Right atrium auricular region (tissue), 2 donors: ENCODE measurements around the gene ZNF197. TPM values are rescaled to one million over a fixed set of nuclear protein-coding genes. Genes with fewer than 3 reads are reported as not detected.

Source experiments
- DNase-seq: peaks from one replicate; pipeline ENCODE4 v3.0.0-alpha.2; 2019; ENCODE audit warnings: low spot score
- H3K27ac ChIP-seq, 2 donors: fragments of 200-600 bp; sonication (generic); 1 replicate in 1 of 2; 2 replicates in 1 of 2; pipeline ENCODE4 v1.5.1; 2016 to 2019
- H3K27me3 ChIP-seq, 2 donors: fragments of 200-600 bp; sonication (generic); one replicate each; pipeline versions ENCODE4 v1.5.1 to v1.6.0; 2017 to 2019
- H3K36me3 ChIP-seq: fragments of 200-600 bp; sonication (generic); one replicate; pipeline ENCODE4 v1.5.1; 2016
- H3K4me1 ChIP-seq, 2 donors: fragments of 200-600 bp; sonication (generic); one replicate each; pipeline versions ENCODE4 v1.5.1 to v1.6.0; 2017 to 2019
- H3K4me3 ChIP-seq, 2 donors: fragments of 200-600 bp; sonication (generic); 1 replicate in 1 of 2; 2 replicates in 1 of 2; pipeline ENCODE4 v1.5.1; 2017 to 2019; ENCODE audit warnings: mild to moderate bottlenecking in 1 of 2, moderate library complexity in 1 of 2
- H3K9me3 ChIP-seq, 2 donors: fragments of 200-600 bp; sonication (generic); one replicate each; pipeline ENCODE4 v1.5.1; 2019
- total RNA-seq, 2 donors: library from RNA; depleted of rRNA; stranded (reverse); fragments of >200 nt; gene quantifications; one replicate each; pipeline ENCODE4 v1.1.0, GENCODE V29; 2016
- TF ChIP-seq, protein P1 (sequence below), 2 donors: fragments of 200-600 bp; sonication (generic); IDR thresholded peaks; one replicate each; pipeline ENCODE4 v1.5.1; 2019; ENCODE audit warnings: antibody characterized with exemption in 2 of 2

The ZNF197 gene
- total RNA-seq, 2 donors from 2014 or later = 11.8 to 12.3 TPM

DNA sequence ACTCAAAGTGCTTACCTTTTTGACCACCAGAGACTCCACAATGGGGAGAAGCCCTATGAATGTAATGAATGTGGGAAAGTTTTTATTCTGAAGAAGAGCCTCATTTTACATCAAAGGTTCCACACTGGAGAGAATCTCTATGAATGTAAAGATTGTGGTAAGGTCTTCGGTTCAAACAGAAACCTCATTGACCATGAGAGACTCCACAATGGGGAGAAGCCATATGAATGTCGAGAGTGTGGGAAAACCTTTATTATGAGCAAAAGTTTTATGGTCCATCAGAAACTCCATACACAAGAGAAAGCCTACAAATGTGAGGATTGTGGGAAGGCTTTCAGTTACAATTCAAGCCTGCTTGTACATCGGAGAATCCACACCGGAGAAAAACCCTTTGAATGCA is 18.2 kb downstream of the ZNF197 start:
- H3K4me3 ChIP-seq = no peak overlapping the region
- H3K9me3 ChIP-seq = peaks cover 0 to 34% of the 10 kb centered on the region in 2 donors
- H3K27me3 ChIP-seq = no peaks in the 10 kb centered on the region
- peaks cover 0 to under 1% of the 10 kb centered on the region in 2 donors for H3K4me1 ChIP-seq
- H3K36me3 ChIP-seq = peaks cover 55% of the 10 kb centered on the region
- no peak for DNase-seq
- TF ChIP-seq, protein P1, sequence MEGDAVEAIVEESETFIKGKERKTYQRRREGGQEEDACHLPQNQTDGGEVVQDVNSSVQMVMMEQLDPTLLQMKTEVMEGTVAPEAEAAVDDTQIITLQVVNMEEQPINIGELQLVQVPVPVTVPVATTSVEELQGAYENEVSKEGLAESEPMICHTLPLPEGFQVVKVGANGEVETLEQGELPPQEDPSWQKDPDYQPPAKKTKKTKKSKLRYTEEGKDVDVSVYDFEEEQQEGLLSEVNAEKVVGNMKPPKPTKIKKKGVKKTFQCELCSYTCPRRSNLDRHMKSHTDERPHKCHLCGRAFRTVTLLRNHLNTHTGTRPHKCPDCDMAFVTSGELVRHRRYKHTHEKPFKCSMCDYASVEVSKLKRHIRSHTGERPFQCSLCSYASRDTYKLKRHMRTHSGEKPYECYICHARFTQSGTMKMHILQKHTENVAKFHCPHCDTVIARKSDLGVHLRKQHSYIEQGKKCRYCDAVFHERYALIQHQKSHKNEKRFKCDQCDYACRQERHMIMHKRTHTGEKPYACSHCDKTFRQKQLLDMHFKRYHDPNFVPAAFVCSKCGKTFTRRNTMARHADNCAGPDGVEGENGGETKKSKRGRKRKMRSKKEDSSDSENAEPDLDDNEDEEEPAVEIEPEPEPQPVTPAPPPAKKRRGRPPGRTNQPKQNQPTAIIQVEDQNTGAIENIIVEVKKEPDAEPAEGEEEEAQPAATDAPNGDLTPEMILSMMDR (IDR thresholded peaks at IDR 0.05) = no peak
- no peak overlapping the region for H3K27ac ChIP-seq

DNA sequence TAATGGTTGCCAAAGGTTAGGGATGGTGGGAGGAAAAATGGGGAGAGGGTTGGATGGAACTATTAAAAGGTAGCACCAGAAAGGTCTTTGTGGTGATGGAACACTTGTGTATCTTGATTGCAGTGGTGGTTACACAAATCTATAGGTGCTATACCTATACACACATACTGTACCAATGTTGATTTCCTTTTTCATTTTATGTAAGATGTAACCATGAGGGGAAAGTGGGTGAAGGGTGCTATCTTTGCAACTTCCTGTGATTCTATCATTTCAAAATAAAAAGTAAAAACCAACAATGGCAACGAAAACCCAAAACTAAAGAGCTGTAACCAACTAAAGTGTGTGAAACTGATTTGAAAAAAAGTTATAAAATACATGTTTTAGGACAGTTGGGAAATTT is 22.9 kb downstream of the ZNF197 start:
- no peaks in the 10 kb centered on the region for H3K27me3 ChIP-seq
- peaks cover 0 to 15% of the 10 kb centered on the region in 2 donors for H3K4me1 ChIP-seq
- TF ChIP-seq, protein P1 (IDR thresholded peaks at IDR 0.05) = no peak
- no peak for DNase-seq
- H3K27ac ChIP-seq = no peak overlapping the region
- peaks cover 27% of the 10 kb centered on the region for H3K36me3 ChIP-seq
- H3K4me3 ChIP-seq = no peak overlapping the region
- peaks cover 0 to 11% of the 10 kb centered on the region in 2 donors for H3K9me3 ChIP-seq

DNA sequence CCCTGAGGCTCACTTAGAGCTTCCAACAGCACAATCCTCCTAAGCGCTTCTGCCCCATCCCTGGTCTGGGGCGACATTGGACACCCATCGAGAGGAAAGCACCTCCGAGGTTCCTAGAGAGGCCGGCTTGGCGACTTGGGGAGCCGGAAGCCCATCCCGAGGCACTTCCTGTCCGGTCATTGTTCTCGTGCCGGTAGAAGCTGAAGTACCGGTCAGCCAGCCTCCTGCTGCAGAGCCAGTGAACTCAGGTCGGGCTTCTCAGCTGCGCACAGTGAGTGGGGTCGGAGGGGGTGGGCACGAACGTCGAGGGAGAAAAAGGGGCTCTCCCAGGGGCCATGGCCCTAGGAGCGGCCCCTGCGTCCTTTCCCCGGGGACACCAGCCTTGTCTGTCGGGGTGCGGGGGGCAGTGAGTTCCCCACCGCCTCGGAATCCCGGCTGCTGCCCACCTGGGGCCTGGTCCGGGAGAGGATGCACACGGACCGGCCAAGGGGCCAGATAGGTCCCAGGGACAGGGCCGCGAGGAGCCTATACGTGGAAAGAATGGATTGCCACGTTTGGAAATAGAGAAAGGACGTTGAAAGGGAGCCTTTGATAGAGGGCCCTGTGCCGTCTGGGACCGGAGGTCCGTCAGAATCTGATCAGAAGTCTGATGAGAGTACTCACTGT is 23.9 kb downstream of the ZNF197 start, which contains the start of gene ZNF35:
ZNF35 (plus strand) TSS at position 169 of the 666 bp plus-strand sequence. CDS start 2,336 bp downstream, outside the sequence.
- TF ChIP-seq, protein P1 (IDR thresholded peaks at IDR 0.05) = peak in 1 of 2 donors; percentile 12
- peaks cover 27% of the 10 kb centered on the region for H3K36me3 ChIP-seq
- H3K27ac ChIP-seq = peak within 1 kb of the TSS; percentile 52 to 79
- peak; percentile 83 for DNase-seq
- no peaks in the 10 kb centered on the region for H3K27me3 ChIP-seq
- peaks cover 0 to 15% of the 10 kb centered on the region in 2 donors for H3K4me1 ChIP-seq
- H3K4me3 ChIP-seq = peak within 1 kb of the TSS; percentile 79 to 94
- H3K9me3 ChIP-seq = peaks cover 0 to 2% of the 10 kb centered on the region in 2 donors

DNA sequence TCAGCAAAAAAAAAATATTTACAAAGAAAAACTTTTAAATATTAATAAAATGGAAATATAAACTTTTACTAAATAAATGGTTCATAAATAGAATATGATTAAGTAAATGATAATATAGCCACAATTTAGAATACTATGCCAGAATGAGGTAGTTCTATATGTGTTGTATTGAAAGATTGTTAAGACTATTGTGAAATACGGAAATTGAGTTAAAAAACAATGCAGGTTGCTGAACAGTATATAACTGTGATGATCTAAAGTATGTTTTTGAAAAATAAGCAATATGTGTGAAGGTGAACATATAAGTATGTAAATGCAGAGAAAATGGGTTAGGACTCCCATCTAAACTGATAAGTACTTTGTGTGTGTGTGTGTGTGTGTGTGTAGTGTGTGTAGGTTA is 24.9 kb downstream of the ZNF197 start:
- no peak overlapping the region for H3K4me3 ChIP-seq
- no peak for DNase-seq
- H3K27me3 ChIP-seq = no peaks in the 10 kb centered on the region

DNA sequence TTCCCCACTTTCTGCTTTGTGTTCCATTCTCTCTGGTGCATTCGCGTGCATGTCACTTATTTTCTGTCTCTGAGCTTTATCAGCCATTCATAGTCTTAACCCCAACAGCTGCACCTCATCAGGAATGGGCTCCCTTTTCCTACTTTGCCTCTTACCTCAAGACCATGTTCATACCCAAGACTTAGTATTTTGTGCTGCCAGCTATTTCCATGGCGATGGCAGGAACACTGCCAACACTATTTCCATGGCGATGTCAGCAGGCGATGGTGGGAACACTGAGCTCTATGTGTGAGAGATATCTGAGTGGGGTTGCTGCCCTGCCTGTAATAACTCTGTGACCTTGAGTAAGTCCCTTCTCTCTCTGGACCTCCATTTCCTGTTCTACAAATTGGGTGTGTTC is 29.2 kb downstream of the ZNF197 start:
- H3K4me1 ChIP-seq = peaks cover 0 to 7% of the 10 kb centered on the region in 2 donors
- H3K27ac ChIP-seq = no peak overlapping the region
- peaks cover 0 to 6% of the 10 kb centered on the region in 2 donors for H3K9me3 ChIP-seq
- no peak for DNase-seq
- no peaks in the 10 kb centered on the region for H3K27me3 ChIP-seq
- no peak overlapping the region for H3K4me3 ChIP-seq
- H3K36me3 ChIP-seq = peaks cover 76% of the 10 kb centered on the region
- TF ChIP-seq, protein P1 (IDR thresholded peaks at IDR 0.05) = no peak

More for the DNA sequence above, 24.9 kb downstream of the ZNF197 start:
- TF ChIP-seq, protein P1 (IDR thresholded peaks at IDR 0.05) = no peak
- Histone ChIP-seq H3K27ac (no peak overlapping the region), H3K9me3 (no peaks in the 10 kb centered on the region), H3K36me3 (peaks cover 36% of the 10 kb centered on the region), H3K4me1 (peaks cover 0 to 15% of the 10 kb centered on the region in 2 donors)
